K562 (cell line): ENCODE measurements around the gene NEK4. TPM values are rescaled to one million over a fixed set of nuclear protein-coding genes. Genes with fewer than 3 reads are reported as not detected.

Experiments used
- ARID4B ChIP-seq: sonication (generic); formaldehyde crosslinking; IDR thresholded peaks from 2 replicates; pipeline ENCODE4 v1.8.0; 2022; ENCODE audit warnings: mild to moderate bottlenecking, missing genetic modification reagents
- BCL6 ChIP-seq: fragments of 250-450 bp; sonication (Bioruptor Pico); IDR thresholded peaks from 2 replicates; pipeline ENCODE4 v1.4.0; 2020
- CBX2 ChIP-seq: fragments of 200-600 bp; sonication (generic); IDR thresholded peaks from one replicate; pipeline ENCODE4 v1.6.1; 2012; ENCODE audit warnings: mild to moderate bottlenecking, low read length, inconsistent platforms; ENCODE audit not compliant: insufficient read depth, poor library complexity, severe bottlenecking
- CBX3 ChIP-seq, 2 experiments: IDR thresholded peaks; 1 replicate in 1 of 2; 2 replicates in 1 of 2; pipeline ENCODE4 v1.6.1; 2012; ENCODE audit warnings: inconsistent platforms in 2 of 2, low read length in 2 of 2, borderline replicate concordance in 1 of 2, control low read depth in 1 of 2
- CHAMP1 ChIP-seq: fragments of 450-650 bp; IDR thresholded peaks from 2 replicates; pipeline ENCODE4 v1.6.1; 2016; ENCODE audit warnings: mild to moderate bottlenecking
- DEAF1 ChIP-seq: fragments of 450-650 bp; formaldehyde crosslinking; IDR thresholded peaks from 2 replicates; pipeline ENCODE4 v1.4.0; 2020; ENCODE audit warnings: mild to moderate bottlenecking, moderate library complexity
- HDAC1 ChIP-seq, 2 experiments: fragments of 450-650 bp; IDR thresholded peaks; 2 replicates each; pipeline ENCODE4 v1.6.1; 2016 to 2017; ENCODE audit warnings: inconsistent platforms in 1 of 2, mild to moderate bottlenecking in 1 of 2, moderate library complexity in 1 of 2
- RAD21 ChIP-seq, 2 experiments: fragments of 250-450 bp in 1 of 2; fragments of 450-650 bp in 1 of 2; sonication (Bioruptor Pico) in 1 of 2; formaldehyde crosslinking in 1 of 2; IDR thresholded peaks in 1 of 2; conservative IDR thresholded peaks in 1 of 2; 2 replicates each; pipeline versions ENCODE4 v1.4.0 to v1.8.0; 2020 to 2022; ENCODE audit warnings: mild to moderate bottlenecking in 2 of 2, moderate library complexity in 1 of 2
- RBM17 ChIP-seq: fragments of 200-400 bp; formaldehyde crosslinking; IDR thresholded peaks from 2 replicates; pipeline ENCODE4 v1.6.1; 2017; ENCODE audit warnings: low read depth, mild to moderate bottlenecking, low read length, borderline replicate concordance
- TCF15 ChIP-seq: fragments of 250-450 bp; sonication (Bioruptor Pico); IDR thresholded peaks from 2 replicates; pipeline ENCODE4 v1.8.0; 2022; ENCODE audit warnings: moderate library complexity, mild to moderate bottlenecking, inconsistent platforms
- U2AF2 ChIP-seq: fragments of 200-400 bp; formaldehyde crosslinking; optimal IDR thresholded peaks from 2 replicates; pipeline ENCODE3; 2017; ENCODE audit warnings: low read depth, mild to moderate bottlenecking, low read length
- ZBTB8A ChIP-seq: fragments of 450-650 bp; IDR thresholded peaks from 2 replicates; pipeline ENCODE4 v1.6.1; 2018; ENCODE audit warnings: mild to moderate bottlenecking, moderate library complexity; ENCODE audit not compliant: partially characterized antibody
- ZNF239 ChIP-seq: fragments of 250-450 bp; sonication (Bioruptor Pico); IDR thresholded peaks from 2 replicates; pipeline ENCODE4 v1.4.0; 2020; ENCODE audit warnings: mild to moderate bottlenecking
- ZNF263 ChIP-seq: sonication (generic); formaldehyde crosslinking; IDR thresholded peaks from 2 replicates; pipeline ENCODE4 v1.8.0; 2022; ENCODE audit warnings: mild to moderate bottlenecking, missing genetic modification reagents, borderline replicate concordance
- ZNF551 ChIP-seq: fragments of 250-450 bp; sonication (Bioruptor Pico); IDR thresholded peaks from 2 replicates; pipeline ENCODE4 v1.5.0; 2021; ENCODE audit warnings: mild to moderate bottlenecking, moderate library complexity
- ZNF584 ChIP-seq: fragments of 200-800 bp; sonication (Bioruptor generic); IDR thresholded peaks from 2 replicates; pipeline ENCODE4 v1.6.1; 2016; ENCODE audit warnings: low read depth, mild to moderate bottlenecking, missing genetic modification characterization, missing compliant biosample characterization
- polyA plus RNA-seq, 8 experiments: library from polyadenylated mRNA; depleted of rRNA in 4 of 8; stranded (reverse) in 5 of 8; unstranded in 3 of 8; fragments of >200 nt; fragmentation: Nextera tagmentation in 2 of 8; fragmentation: Illumina TruSeq in 1 of 8; extraction: Ambion mirVana in 2 of 8; extraction: Trizol in 1 of 8; gene quantifications; 2 replicates each; pipeline versions ENCODE4 v1.2.1 to v1.2.3, GENCODE V29; 2011 to 2014; ENCODE audit warnings: inconsistent platforms in 1 of 8, missing spikeins in 1 of 8
- total RNA-seq, 7 experiments: library from RNA; depleted of rRNA in 6 of 7; stranded (reverse); fragments of >200 nt in 6 of 7; fragmentation: Illumina TruSeq in 2 of 7; extraction: Trizol in 2 of 7; gene quantifications; 2 replicates each; pipeline versions ENCODE4 v1.2.1 to v1.2.3, GENCODE V29; 2011 to 2021; ENCODE audit warnings: low replicate concordance in 1 of 7

NEK4 gene
- total and polyA plus RNA-seq, 9 of the 15 experiments (the other 6 are each of a cell fraction or from before 2014, with no cell fraction given), result 5.8 to 23.1 (median 16.6) TPM

GRCh38 chr3:52682016-52682415 lies 88.7 kb downstream of the NEK4 start (continued):
- no peak for TF ChIP-seq DEAF1 (CRISPR knock-in tag)
- no peak for TF ChIP-seq RBM17
- no peak for TF ChIP-seq ZNF551 (CRISPR knock-in tag)
- TF ChIP-seq CHAMP1, result no peak
- TF ChIP-seq ARID4B (CRISPR knock-in tag), result no peak
- no peak for TF ChIP-seq ZNF239 (CRISPR knock-in tag)
- no peak for TF ChIP-seq ZBTB8A
- TF ChIP-seq CBX3 (IDR thresholded peaks at IDR 0.05; ENCODE audit: borderline replicate concordance in 1 of 2, low read length in 2 of 2), result no peak
- no peak for TF ChIP-seq TCF15 (CRISPR knock-in tag)
- no peak for TF ChIP-seq U2AF2
- TF ChIP-seq ZNF263 (CRISPR knock-in tag), result no peak
- peak; percentile 32 to 55 for TF ChIP-seq RAD21 (CRISPR knock-in tag; conservative IDR thresholded peaks at IDR 0.05 in 1 of 2, IDR thresholded peaks at IDR 0.05 in 1 of 2)
- TF ChIP-seq HDAC1 (IDR thresholded peaks at IDR 0.05), result peak in 1 of 2 experiments; percentile 60; a peak in 1 of 4 replicates
- TF ChIP-seq BCL6 (CRISPR knock-in tag), result no peak
- TF ChIP-seq CBX2, result no peak
- no peak for TF ChIP-seq ZNF584 (CRISPR knock-in tag)
